Embryonic facial prominence (tissue), 1 donor: Measurements from ENCODE around the gene TBRG4.

Experiments
- DNase-seq: peaks from one replicate; pipeline ENCODE4 v3.0.0-alpha.2; 2016; ENCODE audit errors: extremely low spot score

Gene TBRG4

DNA sequence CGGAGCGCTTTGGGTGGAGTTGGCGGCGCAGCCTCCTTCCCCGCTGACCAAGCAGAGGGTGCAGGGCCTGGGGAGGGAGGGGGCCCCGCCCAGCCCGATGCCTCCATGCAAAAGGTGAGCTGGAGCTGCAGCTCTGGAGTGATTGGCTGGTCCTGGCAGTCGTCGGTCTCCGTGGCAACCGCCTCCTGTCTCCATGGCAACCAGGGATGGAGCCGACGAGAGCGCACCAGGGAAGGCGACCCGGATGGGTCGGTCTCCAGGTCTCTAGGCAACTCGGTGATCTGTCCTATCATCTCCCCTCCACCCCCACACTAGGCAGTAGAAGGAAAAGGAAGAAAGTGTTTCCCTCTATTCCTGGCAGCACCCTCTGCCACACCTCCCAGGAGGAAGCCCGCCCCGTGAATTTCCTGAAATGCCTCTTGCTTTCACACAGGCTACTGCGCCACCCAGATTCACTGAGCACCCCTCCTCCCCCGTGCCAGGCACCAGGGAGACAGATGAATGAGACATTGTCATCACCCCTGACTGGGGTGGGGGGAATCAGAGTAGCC is 22.1 kb downstream of the TBRG4 start:
- DNase-seq = peak; percentile 27

DNA sequence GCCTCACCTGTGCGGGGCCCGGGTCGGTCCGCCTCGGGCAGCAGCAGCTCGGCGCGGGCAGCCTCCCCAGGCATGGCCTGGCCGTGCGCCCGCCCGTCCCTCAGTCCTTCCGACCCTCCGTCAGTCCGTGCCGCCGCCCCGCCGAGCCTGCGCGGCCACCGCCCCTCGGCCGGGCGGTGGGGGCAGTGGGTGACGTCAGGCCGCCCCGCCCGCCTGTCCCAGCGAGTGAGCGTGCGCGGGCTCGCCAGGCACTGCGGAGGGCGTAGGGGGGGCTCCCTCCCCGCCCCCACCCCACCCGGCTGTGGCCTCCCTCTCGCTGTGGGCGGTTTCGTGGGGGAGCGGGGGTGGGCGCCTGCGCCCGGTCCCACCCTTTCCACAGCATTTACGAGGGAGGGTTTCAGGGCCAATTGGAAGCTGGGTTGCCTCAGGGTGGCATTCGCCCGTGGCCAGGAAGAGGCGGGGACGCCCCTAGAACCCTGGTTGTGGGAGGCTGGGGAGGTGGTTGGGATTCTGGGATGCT is 22.6 kb downstream of the TBRG4 start, which contains the start of gene NACAD:
Gene NACAD (minus strand): TSS at position 149 of the 520 bp plus-strand sequence. CDS start 75 bp downstream, at position 74.
- DNase-seq = no peak

DNA sequence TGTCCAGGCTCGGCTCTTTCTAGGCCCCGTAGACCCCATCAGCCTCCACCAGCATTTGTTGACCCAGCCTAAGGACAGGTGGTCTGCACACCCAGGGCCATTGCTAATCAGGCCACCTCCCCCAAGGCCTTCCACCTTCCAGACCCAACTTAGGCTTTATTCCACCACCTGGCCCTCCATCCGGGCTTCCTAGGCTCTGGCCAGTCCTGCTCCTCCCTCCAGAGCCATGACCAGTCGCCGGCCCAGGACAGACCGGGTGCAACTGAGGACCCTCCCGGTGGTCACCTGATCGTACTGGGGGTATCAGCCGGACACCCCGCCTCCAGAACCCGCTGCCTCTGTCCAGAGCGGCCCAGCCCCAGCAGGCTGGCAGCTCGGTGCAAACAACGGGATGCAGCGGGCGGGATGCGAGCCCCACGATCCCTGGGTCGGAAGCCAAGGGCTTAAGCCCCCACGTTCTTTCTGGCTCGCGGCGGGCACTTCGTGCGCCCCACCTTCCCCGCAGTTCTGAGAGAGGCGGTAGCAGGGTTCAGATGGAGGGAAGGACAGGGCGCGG is 23.3 kb downstream of the TBRG4 start:
- no peak for DNase-seq

DNA sequence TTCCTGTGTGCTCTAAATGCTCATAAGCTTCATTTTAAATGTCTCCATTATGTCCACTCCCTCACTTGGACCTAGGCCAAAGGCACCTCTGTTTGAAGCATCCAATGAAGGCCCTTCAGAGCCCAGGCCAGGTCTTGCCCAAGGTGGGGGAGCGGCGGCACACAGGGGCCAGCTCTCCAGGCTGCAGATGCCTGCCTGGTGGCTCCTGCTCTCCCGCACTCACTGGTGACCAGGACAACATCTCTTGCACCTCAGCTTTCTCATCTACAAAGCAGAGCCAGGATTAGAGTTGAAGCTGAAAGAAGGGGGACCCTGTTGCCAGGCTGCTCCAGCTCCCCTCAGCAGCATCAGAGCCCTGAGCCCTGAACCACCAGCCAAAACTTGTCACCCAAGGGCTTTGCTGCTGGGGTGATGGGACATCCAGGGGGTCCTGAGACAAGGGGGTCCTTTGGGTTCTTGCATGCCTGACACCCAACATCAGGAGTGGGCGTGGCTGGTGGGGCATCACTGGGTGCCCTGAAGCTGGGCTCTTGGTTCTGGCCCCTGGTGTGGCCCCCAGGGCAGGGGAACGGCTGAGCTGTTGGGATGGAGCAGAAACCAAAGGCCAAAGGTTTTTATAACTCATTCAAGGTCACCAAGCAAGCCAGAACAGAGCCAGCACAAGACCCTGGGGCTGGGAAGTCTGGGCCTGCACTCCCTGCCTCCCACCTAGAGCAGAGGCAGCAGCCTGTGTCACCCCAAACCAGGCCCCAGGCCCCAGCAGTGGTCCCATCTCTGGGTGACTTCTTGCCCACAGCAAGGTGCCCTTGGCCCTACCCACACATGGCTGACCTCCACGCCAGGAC is 24.0 kb downstream of the TBRG4 start:
- DNase-seq = no peak

DNA sequence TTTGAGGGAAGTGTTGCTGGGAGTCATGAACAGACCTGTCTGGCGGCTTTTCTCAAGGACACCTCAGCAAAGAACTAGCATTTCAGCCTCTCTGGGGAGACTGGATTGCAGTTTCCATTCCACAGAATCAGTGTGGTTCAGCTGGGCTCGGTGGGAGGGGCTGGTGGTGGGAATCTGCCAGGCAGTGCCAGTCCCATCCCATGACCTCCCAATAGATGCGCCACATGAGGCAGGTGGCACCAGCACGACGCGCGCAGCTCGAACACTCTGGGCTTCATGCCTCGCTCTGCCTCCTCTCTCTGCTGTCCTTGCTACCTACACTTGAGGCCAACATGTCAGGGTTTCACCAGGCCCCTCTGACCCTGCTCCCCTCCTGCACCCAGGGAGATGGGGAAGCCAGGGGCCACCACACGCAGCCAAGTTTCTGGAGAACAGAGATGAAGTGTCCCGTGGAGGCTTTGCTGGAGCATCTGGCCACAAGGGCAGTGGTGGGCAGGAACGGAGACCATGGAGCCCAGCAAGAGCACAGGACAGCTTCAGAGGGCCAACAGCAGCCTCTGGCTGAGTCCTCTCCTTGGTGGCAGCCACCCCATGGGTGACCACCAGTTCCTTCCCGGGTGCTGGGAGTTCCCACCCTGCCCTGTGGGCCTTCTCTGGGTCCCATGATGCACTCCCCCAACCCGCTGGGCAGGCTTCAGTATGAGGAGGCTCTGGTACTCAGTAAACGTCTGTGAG is 25.0 kb downstream of the TBRG4 start:
- DNase-seq = no peak

DNA sequence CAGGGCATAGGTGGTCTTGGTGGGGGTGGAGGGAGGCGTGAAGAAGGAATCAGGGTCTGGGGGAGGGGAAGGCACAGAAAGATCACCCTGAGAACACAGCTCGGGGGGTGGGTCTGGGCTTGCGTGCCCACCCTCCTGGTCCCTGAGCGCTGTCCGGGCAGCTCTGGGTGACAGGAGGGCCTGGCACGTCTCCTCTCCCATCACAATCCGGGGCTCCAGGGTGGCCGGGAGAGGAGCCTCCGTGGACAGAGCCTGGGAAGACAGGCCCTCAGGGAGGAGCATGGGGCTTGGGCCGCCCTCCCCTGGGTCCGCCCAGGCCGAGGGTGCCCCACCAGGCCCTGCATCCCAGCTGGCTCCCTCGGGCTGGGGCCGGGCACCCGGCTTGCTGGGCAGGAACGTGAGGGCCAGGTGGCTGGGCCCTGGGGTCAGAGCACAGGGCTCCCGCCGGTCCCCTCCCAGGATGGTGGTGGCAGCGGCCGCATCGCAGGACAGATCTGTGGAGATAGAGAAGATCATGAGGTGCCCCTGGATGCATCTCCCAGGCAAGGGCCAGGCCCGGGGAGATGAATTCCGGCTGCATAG is 25.8 kb downstream of the TBRG4 start:
- no peak for DNase-seq

DNA sequence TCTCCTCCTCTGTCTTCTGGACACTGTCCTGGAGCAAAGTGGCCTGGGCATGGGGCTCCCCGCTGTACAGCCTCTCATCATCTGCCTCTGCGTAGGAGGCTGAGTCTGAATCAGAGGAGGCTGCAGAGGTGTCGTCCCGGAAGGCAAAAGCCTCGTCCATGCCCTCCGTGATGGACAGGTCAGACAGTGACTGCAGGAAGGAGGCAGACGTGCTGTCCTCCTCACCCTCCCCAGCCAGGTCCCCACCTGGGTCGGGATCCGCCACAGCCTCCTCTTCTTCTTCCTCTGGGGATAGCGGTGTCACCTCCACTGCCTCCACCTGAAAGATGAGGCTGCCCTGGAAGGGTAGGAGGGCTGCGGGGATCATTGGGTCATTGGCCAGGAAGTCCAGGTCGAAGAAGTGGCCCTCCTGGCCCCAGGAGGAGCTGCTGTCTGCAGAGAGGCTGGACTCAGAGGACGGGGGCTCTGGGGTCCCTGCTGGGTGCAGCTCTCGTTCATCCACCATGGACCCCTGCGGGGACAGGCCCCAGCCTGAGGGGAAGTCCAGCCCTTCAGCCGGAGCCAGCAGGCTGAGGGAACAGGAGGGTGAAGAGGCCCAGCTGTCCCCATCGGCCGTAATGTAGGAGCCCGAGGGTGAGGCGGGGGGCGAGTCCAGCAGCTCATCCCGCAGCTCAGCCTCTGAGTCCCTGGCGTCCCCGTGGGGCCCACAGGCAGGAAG is 26.4 kb downstream of the TBRG4 start:
- no peak for DNase-seq

DNA sequence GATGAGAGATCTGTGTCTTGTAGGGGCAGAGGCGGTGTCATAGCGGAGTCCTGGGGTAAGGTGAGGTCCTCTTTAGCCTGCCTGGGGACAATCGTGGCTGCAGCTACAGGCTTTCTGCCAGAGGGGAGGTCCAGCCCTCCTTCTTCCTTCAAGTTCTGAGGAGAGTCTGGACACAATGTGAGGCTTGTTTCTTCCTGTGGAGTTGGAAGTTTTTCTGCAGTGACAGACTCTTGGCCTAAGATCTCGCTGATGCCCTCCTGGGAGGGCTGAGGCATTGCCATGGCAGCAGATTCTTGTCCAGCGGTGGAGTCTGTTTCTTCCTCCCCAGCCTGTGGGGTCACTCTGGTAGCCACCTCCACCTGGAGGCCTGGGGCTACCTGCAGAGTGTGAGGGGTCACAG is 27.2 kb downstream of the TBRG4 start:
- DNase-seq = no peak

DNA sequence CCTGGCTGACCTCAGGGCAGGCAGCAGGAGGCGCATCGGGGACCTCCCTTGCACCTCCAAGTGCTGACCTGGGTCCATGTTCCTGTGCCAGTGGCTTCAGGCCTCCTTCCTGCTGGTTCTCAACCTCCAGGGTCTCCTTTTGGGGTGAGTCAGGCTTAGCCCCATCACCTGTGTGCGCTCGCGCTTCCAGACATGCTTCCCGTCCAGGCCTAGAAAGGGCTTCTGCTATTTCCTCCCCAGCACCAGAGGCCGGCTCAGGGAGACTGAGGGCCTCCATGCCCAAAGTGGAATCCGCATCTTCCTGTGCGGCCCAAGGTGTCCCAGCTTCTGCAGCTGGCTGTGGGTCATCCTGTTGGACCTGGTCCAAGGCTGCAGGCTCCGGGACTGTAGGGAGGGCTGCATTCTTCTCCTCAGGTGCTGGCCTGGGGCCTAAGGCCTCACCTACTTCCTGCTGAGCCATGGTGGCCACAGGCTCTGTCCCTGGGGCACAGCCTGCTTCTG is 28.6 kb downstream of the TBRG4 start:
- no peak for DNase-seq

DNA sequence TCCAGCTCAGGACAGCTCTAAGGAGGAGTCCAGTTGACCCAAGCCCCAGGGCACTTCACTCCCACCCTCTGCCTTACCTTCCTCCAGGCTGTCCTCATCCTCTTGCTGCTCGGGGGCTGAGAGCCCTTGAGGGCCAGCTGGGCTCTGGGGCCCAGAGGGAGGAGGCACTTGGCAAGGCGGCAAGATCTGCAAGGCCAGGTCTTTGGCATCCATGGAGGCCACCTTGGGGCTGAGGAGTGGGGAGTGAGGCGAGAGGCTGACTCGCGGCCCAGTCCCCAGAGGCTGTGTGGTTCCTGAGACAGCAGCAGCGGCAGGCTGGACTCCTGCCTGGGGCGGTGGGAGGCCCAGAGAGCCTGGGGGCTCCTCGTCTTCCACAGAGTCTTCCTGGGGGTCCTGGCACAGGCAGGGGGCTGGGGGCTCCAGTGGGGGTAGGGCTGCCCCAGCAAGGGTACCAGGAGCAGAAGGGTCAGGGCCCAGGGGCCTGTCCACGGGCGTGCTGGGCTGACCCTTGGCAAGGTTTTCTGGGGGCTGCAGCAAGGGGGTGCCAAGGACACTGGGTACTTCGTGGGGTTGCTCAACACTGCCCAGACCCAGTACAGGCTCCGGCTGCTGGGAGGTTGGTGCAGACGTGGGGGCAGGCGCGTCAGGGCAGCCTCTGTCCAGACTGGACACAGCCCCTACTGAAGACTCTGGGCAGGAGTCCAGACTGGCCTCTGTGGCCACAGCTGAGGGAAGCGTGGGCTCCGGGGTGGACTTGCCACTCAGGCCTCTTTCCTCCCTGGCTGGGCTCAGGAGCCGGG is 29.3 kb downstream of the TBRG4 start:
- DNase-seq = no peak

DNA sequence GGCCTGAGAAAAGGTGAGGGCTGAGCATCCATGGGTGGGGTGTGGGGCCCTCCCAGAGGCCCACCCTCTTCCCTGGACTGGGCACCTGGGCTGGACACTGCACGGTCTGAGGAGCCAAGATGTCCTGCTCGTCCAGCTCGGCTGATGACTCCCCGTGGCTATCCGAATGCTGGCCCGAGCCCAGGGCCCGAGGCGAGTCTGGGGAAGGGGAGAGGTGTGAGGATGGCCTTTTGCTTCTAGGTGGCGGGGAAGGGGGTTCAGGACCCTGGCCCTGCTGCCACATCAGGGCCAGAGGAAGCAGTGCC is 29.9 kb downstream of the TBRG4 start:
- DNase-seq = no peak

DNA sequence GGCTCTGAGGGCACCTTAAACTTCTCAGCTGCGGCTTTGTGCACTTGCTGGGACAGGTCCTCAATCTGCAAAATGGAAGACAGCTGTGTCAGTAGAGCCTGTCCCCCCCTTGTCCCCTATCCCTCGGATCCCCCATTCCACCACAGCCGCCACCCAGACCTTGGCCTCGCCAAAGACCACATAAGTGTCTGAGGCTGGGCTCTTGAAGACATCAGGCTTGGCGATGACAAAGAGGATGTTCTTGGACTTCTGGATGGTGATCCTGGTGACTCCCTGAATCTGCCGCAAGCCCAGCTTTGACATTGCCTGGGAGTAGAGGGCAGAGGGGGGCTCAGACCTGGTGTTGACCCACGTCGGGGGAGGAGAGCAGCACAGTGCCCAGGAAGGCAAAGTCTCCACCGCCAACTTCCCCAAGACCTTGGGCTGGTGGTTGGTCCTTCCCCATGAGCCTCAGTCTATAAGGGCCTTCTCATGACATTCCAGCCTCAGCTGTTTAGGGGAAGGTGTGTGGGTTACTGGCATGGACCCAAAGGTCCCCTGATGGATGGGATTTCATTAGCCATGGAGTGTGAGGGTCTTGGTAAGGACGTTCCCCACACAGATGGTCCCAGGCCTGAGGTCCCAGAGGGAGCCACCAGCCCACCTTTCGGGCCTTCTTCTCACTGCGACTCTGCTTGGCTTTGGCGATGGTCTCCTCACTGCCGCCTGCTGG is 30.4 kb downstream of the TBRG4 start:
- no peak for DNase-seq

DNA sequence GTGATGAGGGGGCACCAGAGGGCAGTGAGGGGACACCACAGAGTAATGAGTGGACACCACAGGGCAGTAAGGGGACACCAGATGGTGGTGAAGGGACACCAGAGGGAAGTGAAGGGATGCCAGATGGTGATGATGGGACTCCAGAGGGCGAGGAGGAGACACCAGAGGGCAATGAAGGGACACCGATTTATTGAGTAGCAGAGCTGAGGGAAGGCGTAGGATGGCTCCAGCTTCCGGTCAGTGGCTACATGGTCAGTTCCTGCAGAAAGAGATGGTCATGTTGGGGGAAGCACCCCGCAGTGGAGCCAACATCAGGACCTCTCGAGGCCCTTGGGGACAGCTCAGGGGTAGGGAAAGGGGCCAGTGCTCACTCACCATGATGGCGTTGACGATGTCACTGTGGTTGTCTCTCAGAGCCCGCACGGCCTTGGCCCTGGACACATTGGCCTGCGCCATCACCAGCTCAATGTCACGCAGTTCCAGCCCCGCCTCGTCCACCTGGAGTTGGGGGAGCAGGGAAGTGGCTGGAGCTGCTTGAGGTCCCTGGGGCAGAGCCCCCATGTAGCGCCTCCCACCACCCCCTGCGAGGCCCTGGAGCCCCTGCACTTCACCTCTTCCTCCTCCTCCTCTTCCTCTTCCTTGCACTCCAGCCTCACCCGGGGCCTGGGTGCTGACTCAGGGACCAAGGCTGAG is 31.1 kb downstream of the TBRG4 start:
- no peak for DNase-seq

DNA sequence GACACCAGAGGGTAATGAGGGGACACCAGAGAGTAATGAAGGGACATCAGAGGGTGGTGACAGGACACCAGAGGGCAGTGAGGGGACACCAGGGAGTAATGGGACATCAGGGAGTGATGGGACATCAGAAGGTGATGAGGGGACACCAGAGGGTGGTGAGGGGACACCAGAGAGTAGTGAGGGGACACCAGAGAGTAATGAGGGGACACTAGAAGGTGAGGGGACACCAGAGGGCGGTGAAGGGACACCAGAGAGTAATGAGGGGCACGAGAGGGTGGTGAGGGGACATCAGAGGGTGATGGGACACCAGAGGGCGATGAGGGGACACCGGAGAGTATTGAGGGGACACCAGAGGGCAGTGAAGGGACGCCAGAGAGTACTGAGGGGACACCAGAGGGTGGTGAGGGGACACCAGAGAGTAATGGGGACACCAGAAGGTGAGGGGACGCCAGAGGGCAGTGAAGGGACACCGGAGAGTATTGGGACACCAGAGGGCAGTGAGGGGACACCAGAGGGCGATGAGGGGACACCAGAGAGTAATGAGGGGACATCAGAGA is 33.3 kb downstream of the TBRG4 start:
- no peak for DNase-seq

DNA sequence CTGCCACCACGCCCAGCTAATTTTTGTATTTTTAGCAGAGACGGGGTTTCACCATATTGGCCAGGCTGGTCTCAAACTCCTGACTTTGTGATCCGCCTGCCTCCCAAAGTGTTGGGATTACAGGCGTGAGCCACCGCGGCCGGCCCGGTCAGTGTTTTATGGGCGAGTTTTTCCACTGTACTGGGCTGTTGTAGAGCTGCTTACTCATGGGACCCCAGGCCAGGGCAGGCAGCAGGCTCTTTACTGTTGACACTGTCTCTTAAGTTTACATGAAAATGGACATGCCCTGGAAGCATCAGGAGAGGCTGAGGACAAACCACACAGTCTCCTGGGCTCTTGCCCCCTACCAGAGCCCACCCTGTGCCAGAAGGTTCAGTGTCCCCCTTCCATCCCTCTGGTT is 33.9 kb downstream of the TBRG4 start:
- DNase-seq = no peak

DNA sequence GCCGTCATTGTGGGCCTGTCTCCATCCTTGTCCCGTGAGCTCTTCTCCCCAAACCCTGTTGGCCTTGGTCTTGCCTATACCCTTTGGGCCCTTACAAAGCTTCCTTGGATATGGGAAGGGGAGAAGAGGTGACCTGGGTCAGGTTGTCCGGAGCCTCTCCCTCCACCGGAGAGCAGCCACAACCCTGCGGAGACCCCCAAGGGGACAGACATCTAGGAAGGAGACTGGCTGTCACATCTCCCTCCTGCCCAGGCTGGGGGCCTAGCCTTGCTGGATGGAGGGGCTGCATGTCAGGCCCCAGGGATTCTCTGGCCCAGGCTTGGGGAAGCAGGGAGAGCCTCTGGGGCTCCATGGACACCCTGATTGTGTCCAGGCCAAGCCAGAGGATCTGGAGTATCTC is 34.6 kb downstream of the TBRG4 start:
- no peak for DNase-seq

DNA sequence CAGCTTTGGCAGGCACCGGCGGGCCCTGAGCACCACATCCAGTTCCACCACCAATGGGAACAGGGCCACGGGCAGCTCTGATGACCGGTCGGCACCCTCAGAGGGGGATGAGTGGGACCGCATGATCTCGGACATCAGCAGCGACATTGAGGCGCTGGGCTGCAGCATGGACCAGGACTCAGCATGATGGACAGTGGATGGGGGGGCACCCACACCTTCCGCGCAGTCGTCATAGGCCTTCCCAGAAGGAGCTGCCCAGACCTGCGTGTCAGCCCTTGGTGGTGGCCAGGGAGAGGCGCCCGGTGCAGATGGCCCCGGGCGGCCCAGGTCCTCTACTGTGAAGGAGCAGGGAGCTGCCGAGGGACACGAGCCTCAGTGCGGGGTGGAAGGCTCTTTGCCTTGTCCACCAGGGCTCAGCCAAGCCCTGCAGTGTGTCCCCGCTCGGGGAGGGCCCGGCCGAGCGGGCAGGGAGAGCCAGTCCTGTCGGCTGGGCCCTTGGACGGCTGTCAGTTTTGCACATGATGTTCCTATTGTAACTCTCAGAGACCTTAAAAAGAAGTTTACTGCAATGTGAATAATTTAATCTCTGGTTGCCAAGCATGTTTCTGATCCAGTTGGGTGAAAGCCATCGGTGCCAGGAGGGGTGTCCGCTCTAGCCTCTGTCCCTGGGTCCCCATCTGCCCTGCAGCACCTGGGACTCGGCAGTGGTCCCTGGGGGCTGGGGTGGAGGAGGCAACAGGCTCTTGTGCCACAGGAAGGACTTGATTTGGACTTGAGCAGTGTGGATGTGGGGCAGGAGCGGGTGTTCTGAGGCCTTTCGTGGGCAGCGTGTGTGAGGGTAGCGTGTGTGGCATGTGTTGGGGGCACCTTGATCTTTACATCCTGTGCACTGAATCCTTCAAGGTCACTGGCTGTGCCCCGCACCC is 35.4 kb downstream of the TBRG4 start:
- no peak for DNase-seq

DNA sequence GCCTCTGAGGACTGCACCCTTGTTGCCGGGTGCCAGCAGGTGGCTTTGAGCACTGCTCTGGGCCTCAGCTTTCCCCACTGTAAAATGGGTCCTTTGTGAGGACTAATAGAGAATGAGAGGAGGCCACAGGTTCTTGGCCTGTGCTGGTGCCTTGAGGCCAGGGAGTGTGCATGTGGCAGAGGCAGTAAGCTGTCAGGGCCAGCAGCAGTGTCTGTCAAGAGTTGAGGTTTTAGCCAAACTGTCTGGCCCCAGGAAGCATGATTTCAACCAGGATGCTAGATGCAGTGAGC is 36.2 kb downstream of the TBRG4 start:
- no peak for DNase-seq
